GM10266 (cell line): ENCODE data around the gene LRFN2.

ENCODE experiments used
- DNase-seq: peaks from one replicate; pipeline ENCODE4 v3.0.0; 2012; ENCODE audit errors: extremely low spot score
- CTCF ChIP-seq: IDR thresholded peaks from 2 replicates; pipeline ENCODE4 v1.5.1; 2012; ENCODE audit warnings: mild to moderate bottlenecking, low read depth; ENCODE audit not compliant: control insufficient read depth, insufficient read depth; ENCODE audit errors: missing control alignments

The LRFN2 gene

DNA sequence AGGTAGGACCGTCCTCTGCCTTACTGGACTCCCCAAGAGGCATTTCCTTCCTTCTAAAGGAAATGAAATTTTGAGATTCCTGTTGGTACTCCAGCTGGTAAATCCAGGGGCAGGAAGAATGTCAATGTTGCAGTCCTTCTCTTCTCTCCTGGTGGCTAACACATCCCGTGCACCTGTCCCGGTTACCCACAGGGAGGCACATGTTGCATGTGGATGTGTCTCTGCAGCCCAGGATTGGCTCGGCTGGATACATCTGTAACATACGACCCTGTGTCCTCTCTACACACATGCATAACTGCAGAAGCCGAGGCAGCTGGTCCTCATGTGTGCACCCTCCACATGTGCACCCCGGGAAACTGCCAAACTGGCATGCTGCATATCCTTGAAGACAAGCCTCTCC, 1.3 kb upstream of the LRFN2 start:
- no peak for TF ChIP-seq CTCF
- DNase-seq, result no peak

- TF ChIP-seq CTCF, result no peak
- DNase-seq, result no peak
Observed at GRCh38 chr6:40588070-40588384, 863 bp upstream of the LRFN2 start.

- TF ChIP-seq CTCF, result no peak
- no peak for DNase-seq
Observed at GRCh38 chr6:40586369-40587201, 579 bp downstream of the LRFN2 start.

DNA sequence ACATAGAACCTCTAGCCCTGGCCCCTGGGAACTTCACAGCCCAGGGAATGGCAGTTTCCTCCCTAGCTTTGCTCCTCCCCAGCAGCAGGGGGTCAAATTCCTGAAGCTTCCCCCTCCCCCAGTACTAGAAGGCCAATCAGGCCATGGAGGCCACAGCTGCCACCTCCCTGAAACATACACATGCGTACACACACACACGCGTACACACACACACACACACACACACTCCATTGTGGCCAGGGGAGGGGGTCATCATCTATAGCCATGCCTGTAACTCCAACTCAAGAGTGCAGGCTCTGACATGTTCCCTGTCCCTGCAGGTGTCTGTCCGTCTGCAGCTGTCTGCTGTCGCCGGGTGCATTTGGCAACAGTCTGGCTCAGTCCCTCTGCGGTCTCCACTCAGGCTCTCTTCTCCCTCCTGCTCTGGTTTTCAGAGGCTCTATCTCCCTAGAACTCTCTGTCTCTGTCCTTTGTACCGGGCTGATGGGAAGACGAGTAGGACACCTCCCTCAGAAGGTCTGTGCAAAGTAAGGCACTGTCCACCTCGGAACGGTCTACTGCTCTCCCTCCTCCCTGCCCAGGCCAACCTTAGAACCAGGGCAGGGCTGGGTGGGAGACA, 1.4 kb downstream of the LRFN2 start:
- DNase-seq, result no peak

DNA sequence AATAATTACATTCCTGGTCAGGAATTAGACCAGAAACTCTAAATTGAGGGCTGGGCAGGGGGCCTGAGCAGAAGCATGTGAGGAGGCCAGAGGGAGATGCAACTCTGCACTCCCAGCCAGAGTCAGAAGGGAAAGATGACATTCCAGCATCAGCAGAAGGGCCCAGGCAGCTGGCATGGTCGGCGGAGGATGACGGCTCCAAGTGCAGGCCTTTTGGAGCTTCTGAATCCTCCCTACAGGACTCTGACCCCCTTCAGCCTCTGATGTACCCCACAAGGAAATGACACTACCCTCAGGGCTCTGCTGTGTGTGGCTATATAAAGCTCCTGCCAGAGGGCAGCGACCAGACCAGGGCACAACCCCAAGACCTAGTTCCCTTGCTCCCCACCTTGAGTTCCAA, 1.9 kb downstream of the LRFN2 start:
- no peak for TF ChIP-seq CTCF
- no peak for DNase-seq

More for the DNA sequence above, 1.4 kb downstream of the LRFN2 start:
- no peak for TF ChIP-seq CTCF

DNA sequence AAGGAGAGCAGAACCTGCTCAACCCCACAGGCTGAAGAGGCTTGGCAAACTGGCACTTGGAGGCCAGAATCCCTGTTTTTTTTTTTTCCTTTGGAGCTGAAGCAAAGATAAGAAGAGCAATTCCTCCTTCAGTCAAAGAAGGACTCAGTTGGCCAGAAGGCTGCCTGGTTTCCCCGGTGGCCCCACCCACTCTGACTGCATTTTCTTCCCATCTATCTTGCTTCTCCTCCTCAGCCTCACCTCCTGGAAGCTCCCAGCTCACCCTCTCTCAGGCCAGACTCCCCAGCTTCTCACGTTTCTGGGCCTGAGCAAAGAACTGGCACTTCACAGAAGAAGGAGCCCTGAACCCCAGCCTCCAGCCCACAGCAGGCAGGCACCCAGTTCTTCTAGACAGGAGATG, 2.4 kb downstream of the LRFN2 start:
- no peak for TF ChIP-seq CTCF
- DNase-seq, result no peak

- TF ChIP-seq CTCF, result no peak
- no peak for DNase-seq
Observed at GRCh38 chr6:40583709-40584108, 3.5 kb downstream of the LRFN2 start.
